GM12864 (cell line): ENCODE measurements around the gene YPEL3.

Source experiments
- DNase-seq: peaks from one replicate; pipeline ENCODE4 v3.0.0-alpha.2; 2011; ENCODE audit warnings: low read depth
- H3K4me3 ChIP-seq: 2 replicates; pipeline ENCODE4 v1.5.1; 2011; ENCODE audit warnings: mild to moderate bottlenecking, low read depth, low read length, control low read depth
- CTCF ChIP-seq: IDR thresholded peaks from 2 replicates; pipeline ENCODE4 v1.5.1; 2011; ENCODE audit warnings: low read depth, mild to moderate bottlenecking, moderate library complexity, low read length, control low read depth, inconsistent platforms; ENCODE audit errors: missing control alignments

The YPEL3 gene

GRCh38 chr16:30084816-30085159, 11.2 kb downstream of the YPEL3 start:
- no peak for DNase-seq
- no peak overlapping the region for H3K4me3 ChIP-seq
- TF ChIP-seq CTCF: no peak

DNA sequence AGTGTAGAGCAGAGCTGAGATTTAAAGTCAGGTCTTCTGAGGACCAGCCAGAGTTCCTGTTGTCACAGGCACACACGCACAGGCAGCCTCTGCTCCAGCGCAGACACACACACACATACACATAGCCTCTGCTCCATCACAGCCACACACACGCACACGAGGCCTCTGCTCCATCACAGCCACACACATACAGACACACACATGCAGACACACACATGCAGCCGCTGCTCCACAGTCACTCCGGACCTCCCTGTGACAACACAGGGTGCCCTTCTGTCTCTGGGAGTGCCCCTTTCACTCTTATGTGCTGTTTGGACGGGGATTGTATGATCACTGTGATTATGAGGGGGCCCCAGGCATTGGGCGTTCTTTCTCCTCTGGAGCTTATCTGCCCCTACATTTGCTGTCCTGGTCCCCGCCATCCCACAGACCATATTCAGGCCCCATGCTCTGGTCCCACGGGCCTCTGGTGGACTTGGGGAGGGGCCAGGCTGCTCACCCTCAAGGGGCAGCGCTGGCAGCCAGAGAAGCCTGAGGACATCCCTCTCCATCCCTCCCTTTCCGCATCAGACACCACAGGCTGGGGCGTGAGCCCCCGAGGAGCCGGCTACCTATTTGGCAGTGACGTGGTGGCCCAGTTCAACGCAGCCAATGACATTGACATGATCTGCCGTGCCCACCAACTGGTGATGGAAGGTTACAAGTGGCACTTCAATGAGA, 11.8 kb downstream of the YPEL3 start:
- DNase-seq: no peak
- TF ChIP-seq CTCF: no peak
- no peak overlapping the region for H3K4me3 ChIP-seq

DNA sequence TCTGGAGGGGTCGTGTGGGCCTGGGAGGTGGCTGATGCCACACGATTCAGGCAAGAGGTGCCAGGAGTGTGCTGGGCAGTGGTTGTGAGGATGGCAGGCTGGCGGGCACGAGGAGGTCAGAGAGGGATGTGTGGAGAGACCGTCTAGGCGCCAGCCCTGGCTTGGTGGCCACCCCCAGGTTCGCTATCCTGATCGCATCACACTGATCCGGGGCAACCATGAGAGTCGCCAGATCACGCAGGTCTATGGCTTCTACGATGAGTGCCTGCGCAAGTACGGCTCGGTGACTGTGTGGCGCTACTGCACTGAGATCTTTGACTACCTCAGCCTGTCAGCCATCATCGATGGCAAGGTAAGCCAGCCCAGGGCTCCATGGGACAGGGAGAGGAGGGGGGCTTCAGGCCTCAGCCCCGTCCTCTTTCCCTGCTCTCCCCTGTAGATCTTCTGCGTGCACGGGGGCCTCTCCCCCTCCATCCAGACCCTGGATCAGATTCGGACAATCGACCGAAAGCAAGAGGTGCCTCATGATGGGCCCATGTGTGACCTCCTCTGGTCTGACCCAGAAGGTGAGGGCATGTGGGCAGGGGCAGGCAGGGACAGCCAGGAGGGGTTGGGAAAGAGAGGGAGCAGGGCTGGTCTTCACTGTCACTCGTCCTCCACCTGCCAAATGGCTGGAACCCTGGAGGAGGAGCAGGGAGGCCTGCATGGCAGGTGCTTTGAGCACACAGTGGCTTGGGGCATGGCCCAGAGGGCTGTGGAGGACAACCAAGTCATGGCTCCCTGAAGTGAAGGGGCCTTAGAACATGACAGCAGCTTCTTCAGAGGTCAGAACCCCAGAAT, 12.6 kb downstream of the YPEL3 start:
- H3K4me3 ChIP-seq: no peak overlapping the region
- DNase-seq: no peak
- no peak for TF ChIP-seq CTCF

- peak; percentile 7 for TF ChIP-seq CTCF
- no peak for DNase-seq
- no peak overlapping the region for H3K4me3 ChIP-seq
These were observed 13.4 kb downstream of the YPEL3 start for GRCh38 chr16:30082545-30083090.

DNA sequence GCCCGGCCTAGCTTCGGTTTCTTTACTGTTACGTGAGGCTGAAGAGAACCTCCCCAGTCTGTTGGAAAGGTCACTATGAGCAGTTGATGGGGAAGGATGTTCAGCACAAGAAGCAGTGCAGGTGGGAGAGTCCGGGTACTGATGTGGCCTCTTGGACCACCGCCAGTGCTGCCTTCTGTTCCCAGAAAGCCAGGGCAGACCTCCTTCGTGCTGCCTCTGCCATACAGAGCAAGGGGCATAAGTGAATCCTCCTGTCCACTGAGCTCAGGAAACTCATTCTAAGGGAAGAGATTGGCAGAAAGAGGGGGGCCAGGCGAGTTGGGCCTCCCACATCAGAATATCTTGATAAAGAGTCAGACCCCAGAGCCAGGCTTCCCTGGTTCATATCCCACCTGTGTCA, 16.5 kb downstream of the YPEL3 start:
- H3K4me3 ChIP-seq: no peak overlapping the region
- DNase-seq: no peak
- TF ChIP-seq CTCF: no peak

- no peak overlapping the region for H3K4me3 ChIP-seq
- DNase-seq: no peak
- TF ChIP-seq CTCF: no peak
These were observed 17.3 kb downstream of the YPEL3 start for GRCh38 chr16:30078744-30079143.
